Gastroesophageal sphincter (tissue), 3 donors: ENCODE results near the gene METTL2B.

ENCODE experiments used
- EP300 ChIP-seq: sonication (generic); formaldehyde crosslinking; IDR thresholded peaks from one replicate; pipeline ENCODE4 v1.6.1; 2017; ENCODE audit warnings: antibody characterized with exemption, mild to moderate bottlenecking
- POLR2A ChIP-seq, 2 donors: fragments of 450-650 bp; IDR thresholded peaks; one replicate each; pipeline ENCODE4 v1.6.1; 2017; ENCODE audit warnings: antibody characterized with exemption in 2 of 2, mild to moderate bottlenecking in 2 of 2, moderate library complexity in 1 of 2
- POLR2AphosphoS5 ChIP-seq: sonication (generic); formaldehyde crosslinking; IDR thresholded peaks from one replicate; pipeline ENCODE4 v1.6.1; 2017; ENCODE audit warnings: antibody characterized with exemption
- TF ChIP-seq, protein P1 (sequence below), 4 experiments: fragments of 200-600 bp in 2 of 4; fragments of 450-650 bp in 2 of 4; sonication (generic) in 1 of 4; IDR thresholded peaks; one replicate each; pipeline ENCODE4 v1.5.1; 2017 to 2019; ENCODE audit warnings: antibody characterized with exemption in 4 of 4, mild to moderate bottlenecking in 2 of 4, moderate library complexity in 2 of 4

DNA sequence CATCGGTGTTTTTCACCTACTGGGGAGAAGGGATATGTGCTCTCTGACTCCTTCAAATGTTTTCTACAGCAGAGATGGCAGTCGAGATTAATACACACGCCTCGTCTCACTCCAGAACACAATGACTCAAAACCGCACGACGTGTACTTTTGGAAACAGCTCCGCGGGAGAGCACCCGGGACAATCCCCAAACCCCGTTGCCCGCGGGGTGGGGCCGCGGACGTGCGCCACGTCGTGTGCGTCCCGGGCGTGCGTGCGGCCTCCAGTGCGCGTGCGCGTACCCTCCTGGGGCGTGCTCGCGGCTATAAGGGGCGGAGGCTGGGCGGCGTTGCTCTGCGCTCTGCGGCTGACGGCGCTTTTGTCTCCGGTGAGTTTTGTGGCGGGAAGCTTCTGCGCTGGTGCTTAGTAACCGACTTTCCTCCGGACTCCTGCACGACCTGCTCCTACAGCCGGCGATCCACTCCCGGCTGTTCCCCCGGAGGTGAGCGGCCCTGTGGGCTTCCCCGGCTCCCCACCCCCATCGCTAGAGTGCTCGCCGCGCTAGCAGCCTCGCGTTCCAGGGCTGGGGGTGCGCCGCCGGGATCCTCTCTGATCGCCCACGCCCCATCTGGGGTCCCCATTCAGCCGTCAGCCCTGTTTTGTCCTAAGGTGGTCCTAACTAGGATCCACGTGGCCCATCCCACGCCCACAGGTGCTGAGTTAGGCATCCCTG is 20.8 kb upstream of the METTL2B start, which contains the start of gene HILPDA:
- TF ChIP-seq, protein P1, sequence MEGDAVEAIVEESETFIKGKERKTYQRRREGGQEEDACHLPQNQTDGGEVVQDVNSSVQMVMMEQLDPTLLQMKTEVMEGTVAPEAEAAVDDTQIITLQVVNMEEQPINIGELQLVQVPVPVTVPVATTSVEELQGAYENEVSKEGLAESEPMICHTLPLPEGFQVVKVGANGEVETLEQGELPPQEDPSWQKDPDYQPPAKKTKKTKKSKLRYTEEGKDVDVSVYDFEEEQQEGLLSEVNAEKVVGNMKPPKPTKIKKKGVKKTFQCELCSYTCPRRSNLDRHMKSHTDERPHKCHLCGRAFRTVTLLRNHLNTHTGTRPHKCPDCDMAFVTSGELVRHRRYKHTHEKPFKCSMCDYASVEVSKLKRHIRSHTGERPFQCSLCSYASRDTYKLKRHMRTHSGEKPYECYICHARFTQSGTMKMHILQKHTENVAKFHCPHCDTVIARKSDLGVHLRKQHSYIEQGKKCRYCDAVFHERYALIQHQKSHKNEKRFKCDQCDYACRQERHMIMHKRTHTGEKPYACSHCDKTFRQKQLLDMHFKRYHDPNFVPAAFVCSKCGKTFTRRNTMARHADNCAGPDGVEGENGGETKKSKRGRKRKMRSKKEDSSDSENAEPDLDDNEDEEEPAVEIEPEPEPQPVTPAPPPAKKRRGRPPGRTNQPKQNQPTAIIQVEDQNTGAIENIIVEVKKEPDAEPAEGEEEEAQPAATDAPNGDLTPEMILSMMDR (IDR thresholded peaks at IDR 0.05), result peak in 1 of 4 experiments; percentile 9
- TF ChIP-seq POLR2A (IDR thresholded peaks at IDR 0.05) (peak; percentile 63 to 71), POLR2AphosphoS5 (peak; percentile 96), EP300 (no peak)
